Suppressor macrophage treated with lipopolysaccharide for 1 hour (primary cell): Measurements from ENCODE around the gene TNRC6B.

Source experiments
- DNase-seq, 3 donors: peaks; one replicate each; pipeline ENCODE4 v3.0.0-alpha.2; 2020 to 2022

The TNRC6B gene

DNA sequence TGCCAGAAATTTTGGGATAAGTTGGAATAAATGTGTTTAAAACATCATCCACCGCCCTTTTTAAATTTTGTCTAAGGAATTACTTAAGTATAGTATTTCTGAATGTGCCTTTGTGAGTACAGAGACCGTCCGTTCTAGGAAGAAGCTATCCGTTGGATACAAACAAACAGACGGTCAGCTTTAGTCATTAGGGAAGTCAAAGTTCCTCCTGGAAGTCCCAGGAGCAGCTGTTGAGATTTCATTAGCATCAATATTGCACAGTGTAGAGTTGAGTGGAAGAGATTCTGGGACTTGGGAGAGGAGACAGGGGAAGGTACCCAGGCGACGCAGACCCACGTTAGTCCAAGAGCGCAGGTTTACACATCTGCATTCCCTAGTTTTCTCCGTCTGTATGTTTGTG, 152.9 kb downstream of the TNRC6B start:
- peak; percentile 45 to 54 (median 50) for DNase-seq

DNA sequence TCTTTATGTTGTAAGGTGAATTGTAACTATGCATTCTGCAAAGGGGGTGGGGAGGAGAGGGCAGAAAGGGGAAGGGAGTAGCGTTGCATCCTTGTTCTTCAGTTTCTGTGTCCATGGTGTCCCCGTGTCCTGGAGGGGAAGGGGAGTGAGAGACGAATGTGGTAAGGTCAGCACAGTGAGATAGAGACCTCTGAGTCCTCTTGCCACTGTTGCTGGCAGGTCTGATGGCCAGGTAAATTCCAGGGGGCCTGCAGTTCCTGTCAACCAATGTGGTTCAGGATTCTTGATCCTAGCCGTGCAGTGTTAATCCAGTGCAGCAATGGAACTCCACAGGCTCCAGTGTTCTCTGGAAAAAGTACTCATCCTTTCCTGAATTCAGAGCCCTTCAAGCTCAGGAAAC, 154.0 kb downstream of the TNRC6B start:
- no peak for DNase-seq

DNA sequence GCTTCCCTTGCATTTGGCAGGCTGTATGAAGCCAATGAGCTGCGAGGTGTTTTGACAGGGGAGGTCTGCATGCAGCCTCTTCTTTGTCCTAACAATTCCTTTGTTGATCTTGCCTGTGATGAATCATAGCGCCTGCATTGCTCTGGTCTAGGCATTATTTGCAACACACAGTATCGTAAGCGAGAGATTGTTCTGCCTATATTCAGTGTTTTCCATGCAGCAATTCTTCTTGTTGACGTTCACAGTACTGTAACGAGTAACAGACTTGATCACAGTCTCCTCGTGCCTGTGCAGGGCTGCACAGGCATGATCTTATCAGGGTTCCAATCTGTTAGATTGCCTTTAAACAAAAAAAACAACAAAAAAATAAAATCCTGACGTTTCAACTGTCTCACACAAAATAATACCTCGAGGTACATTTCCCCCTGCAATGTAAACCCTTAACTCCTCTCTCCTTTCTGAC, 154.6 kb downstream of the TNRC6B start:
- no peak for DNase-seq

DNA sequence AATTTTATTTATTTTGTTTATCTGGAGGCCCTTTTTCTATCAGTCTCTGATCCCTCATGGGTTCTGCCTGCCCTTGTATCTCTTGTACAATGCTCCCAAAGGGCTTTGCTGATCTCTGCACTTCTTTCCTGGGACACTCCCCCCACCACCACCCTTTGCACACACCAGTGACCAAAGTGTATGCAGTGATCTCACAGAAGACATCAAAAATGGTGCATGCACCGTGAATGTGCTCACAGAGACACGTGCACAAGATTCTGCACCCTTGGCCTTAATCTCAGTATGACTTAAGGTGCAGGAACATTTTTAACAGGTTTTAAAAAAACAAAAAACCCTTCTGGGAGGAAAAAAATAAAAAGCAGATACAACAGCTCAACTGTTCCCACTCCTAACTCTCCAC, 156.3 kb downstream of the TNRC6B start:
- no peak for DNase-seq

DNA sequence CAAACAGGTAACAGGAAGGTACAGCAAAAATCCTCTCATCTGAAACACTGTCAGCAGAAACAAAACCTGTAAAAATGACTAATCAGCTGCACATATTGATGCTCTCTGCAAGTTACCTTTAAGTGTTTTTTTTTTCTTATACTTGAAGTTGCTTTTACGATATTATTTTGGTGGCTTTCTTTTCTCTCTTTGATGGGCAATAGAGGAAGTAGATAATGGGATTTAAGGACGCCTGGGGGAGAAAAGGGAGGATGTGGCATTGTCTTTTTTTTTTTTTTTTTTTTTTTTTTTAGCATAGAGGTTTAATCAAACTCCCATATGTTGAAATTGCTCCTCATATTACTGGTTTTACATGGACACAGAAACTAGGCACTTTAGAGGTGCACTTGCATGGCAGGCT, 157.2 kb downstream of the TNRC6B start:
- no peak for DNase-seq

DNA sequence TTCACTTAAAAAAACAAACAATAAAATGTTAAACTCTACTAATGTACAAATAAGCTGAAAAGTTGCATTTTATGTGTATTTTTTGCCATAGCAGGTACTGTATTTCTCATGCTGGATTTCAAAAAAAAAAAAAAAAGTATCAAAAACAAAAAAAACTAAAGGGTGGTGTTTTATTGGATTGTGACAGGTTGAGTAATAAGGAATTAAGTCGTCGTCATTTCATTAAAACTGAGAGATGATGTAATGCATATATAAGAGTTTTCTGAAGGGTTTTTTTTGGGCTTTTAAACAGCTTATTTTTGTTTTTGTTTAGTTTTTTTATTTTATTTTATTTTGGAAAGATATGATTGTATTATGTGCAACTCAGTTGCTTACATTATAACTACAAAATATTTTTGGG, 157.6 kb downstream of the TNRC6B start:
- DNase-seq, result no peak

DNA sequence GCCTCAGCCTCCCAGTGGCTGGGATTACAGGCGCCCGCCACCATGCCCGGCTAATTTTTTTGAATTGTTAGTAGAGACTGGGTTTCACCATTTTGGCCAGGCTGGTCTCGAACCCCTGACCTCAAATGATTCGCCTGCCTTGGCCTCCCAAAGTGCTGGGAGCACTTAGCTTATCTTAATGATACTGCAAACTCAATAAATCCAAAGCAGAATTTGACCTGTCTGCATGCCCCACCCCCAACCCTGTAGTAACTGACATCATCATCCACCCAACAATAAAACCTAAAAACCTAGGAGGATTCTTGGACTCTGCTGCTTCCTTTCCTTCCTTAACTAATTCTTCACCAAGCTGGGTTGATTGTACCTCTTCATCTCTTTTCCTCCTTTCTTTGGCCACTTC, 162.3 kb downstream of the TNRC6B start:
- DNase-seq, result no peak

DNA sequence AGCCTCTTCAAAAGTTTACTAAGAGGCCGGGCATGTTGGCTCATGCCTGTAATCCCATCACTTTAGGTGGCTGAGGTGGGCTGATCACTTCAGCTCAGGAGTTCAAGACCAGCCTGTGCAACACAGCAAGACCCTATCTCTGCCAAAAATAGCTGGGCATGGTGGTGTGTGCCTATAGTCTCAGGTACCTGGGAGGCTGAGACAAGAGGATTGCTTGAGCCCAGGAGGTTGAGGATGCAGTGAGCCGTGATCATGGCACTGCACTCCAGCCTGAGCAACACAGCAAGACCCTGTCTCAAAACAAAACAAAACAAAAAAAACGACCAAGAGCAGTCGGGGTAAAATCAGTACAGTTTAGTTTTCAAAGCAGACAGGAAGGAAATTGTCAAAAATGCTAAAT, 163.9 kb downstream of the TNRC6B start:
- DNase-seq, result no peak

DNA sequence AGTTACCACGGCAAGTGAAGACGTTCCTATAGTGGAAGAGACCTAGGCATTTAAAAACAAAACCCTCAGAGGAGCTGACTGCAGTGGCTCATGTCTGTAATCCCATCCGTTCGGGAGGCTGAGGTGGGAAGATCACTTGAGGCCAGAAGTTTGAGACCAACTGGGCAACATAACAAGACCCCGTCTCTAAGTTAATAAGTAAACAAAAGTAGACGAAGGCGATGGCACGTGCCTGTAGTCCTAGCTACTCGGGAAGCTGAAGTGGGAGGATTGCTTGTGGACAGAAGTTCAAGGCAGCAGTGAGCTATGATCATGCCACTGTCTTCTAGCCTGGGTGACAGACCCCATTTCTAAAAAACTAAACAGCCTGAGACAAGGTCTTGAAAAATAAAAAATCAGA, 164.8 kb downstream of the TNRC6B start:
- DNase-seq, result no peak

DNA sequence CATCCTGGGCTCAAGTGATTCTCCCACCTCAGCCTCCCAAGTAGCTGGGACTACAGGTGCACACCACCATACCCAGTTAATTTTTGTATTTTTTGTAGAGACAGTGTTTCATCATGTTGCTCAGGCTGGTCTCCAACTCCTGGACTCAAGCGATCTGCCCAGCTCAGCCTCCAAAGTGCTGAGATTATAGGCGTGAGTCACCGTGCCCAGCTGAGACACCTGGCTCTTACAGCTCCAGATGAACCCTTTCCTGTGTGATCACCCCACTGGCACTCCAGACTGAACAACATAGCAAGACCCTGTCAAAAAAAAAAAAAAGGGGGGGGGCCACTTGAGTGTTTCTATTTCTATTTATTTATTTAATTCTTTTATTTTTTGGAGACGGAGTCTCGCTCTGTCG, 167.5 kb downstream of the TNRC6B start:
- no peak for DNase-seq

DNA sequence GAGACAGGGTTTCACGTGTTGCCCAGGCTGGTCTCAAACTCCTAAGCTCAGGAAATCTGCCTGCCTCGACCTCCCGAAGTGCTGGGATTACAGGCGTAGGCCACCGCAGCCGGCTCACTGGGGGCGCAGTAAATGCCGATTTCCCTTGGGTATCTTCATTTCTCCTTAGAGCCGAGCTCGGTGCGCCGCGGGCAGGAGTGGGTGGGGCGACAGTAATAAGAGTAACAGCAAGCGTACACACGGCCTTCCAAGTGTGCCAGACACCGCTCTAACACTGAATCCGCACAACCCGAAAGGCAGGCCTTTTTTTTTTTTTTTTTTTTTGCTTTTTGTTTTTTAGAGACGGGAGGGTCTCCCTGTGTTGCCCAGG, 168.1 kb downstream of the TNRC6B start:
- DNase-seq, result peak; percentile 45 to 66 (median 50)

DNA sequence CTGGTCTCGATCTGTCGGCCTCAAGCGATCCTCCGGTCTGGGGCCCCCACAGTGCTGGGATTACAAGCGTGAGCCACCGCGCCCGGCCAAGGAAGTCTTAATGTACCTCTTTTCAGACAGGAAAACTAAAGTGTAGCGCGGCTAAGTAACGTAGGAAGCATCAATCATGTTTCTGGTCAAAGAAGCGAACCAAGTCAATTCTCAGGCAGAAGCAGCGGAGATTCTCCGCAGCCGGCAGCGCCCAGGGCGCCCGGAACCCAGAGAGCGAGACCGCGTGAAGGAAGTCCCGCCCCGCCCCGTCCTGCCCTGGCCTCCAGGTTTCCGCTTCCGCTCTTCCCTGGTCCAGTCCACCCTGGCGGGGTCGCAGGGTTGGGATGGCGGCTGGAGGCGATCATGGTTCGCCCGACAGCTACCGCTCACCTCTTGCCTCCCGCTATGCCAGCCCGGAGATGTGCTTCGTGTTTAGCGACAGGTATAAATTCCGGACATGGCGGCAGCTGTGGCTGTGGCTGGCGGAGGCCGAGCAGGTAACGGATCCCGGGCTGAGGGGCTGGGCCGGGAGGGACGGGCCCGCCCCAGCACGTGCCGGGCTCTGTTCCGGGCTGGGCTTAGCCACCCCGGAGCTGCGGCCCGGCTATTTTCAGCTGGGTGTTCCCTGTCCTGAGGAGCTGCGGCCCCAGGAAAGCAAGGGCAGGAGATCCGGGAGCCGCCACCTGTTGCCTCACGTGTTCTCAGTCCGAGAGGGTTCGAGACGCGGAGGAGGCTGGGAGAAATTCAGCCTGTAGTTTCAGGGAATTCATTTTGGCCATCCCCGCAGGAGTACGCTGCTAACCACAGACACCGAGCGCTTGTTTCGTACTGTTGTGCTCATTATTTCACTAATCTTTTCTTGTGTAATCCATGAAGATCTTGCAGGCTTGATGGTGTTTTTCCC, 168.7 kb downstream of the TNRC6B start, which contains the start of gene ADSL:
Gene ADSL (plus strand): TSS at position 316 of the 934 bp plus-strand sequence. CDS start 59 bp downstream, at position 375.
- peak; percentile 85 to 94 (median 91) for DNase-seq

DNA sequence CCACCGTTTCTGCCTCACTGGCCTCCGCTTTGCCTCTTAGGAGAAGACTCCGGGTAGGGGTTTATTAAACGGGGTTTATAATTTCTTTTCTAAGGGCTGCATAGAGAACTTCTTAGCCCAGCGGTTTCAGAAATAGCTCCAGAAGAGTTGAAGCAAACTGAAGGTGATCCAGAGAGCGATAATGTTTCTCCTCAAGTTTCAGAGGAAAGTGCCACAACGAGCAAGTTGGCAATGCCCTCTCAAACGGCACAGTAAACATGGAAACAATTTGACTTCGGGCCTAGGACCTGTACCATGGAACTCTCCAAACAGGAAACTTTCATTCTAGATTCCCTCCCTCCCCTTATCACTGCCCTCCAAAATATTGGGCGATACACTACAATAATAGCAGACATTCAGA, 169.6 kb downstream of the TNRC6B start:
- DNase-seq, result no peak

DNA sequence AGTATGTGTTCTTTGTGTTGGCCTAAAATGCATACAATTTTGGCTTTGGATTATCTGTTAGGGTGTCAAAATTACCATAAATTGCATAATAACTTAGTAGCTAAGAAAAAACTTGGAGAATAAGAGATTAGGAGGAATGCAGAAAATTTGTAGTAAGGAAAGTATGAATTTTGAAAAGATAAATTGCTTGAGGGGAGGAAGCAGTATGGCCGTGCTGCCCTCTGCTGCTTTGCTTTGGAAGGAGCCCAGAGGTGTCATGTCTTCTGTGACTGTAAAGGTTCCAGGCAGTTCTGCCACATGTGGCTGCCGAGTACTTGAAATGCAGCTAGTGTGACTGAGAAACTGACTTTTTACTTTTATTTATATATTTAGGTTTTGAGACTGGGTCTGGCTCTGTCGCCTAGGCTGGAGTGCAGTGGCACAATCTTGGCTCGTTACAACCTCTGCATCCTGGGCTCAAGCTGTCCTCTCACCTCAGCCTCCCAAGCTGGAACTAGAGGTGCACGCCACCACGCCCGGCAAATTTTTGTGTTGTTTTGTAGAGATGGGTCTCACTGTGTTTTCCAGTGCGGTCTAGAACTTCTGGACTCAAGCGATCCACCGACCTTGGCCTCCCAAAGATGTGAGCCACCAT, 170.4 kb downstream of the TNRC6B start:
- DNase-seq, result peak; percentile 63 to 73 (median 64)

DNA sequence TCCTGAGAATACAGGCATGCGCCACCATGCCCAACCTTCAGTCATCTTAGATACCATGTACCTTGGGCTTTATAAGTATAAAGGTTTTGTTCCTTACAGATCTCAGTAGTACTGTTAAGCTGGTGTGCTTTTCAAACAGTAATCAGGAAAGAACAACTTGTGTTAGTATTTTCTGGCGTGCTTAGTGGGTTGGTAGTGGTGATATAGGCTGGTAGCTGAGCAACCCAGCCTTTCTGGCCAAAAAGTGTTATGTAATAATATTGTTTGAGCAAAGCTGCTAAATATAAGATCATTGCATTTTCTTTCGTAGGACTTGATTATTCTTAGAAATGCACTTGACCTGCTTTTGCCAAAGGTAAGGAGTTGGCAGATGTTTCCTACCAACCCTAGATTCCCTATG, 175.0 kb downstream of the TNRC6B start:
- no peak for DNase-seq

DNA sequence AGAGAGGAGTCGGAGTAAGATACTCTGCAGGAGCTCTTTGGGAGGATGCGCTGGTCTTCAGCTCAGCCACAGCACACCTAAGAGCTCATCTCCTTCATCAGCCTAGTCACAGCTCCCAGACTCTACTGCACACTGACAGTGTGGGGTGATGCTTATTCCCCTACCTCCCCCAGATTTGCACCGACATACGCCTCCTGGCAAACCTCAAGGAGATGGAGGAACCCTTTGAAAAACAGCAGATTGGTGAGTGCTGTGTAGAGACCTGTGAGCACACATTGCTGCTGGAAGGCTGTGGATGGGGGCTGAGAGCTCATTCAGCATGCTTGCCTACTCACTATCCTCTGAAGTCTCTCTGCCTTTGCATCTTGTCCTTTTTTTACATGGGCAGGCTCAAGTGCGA, 183.4 kb downstream of the TNRC6B start:
- no peak for DNase-seq

DNA sequence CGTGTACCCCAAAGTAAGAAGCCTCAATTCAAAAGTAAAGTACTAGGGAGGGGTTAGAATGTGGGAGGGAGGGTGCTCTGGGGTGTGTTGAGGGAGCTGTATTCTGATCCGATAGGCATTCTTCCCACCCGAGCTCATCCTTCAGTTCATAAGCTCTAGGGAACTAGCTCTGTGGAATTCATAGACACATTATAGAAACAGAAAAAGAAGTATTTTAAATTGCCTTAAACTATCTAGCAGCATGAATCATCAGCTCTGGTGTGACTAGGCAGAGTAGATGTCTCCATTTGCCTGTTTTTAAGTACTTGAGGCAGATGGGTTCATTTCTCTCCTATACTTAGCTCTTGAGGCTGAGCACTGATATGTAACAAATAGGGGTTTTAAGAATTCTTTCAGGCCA, 185.3 kb downstream of the TNRC6B start:
- DNase-seq, result no peak

DNA sequence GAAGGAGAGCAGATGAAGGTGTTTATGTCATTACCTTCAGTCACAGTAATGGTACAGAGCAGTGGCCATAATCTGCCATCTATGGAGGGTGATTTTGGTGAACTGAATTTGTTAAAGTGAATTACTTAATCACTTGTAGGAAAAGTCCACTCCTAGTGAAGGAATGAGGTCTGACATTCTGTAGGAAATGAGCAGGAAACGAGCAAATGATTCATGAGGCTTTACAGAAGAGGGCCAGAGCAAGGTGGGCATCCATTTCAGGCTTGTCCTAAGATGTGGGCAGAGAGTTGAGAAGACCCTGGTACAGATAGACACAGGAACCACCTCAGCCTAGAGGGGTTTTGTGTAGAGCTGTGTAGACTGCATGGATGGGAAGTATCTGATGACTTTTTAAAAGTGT, 186.7 kb downstream of the TNRC6B start:
- DNase-seq, result no peak

DNA sequence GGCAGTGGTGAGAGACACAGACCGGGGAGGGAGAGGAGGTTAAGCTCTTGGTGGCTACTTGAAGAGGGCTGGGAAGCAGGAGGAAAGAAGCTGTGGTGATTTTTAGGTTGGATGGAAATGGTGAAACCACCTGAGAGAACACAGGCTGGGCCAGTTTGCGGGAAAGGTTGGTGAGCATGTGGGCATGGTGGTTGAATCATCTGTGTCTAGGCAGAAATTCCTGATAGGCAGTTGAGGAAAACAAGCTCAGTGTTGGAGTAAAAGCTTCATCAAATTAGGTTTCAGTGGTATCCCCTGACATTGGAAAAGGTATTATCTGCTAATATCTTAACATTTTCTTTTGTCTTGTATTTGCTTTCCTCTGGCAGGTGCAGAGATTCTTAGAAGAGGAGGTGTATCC, 188.3 kb downstream of the TNRC6B start:
- DNase-seq, result no peak

DNA sequence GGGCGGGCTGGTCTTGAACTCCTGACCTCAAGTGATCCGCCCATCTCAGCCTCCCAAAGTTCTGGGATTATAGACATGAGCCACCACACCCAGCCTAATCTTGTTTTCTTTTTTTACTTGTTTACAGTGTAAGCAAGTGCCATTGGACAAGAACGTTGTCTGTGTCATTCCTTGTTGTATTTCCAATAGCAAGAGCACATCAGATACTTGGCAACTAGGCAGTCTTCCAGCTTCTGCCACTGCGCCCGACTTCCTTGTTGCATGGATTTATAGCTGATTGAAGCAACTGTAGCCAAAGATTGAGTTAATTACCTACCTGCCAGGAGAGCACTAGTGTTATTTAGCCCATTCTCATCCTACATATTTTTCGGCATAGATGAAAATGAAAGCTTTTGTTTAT, 189.6 kb downstream of the TNRC6B start:
- no peak for DNase-seq

DNA sequence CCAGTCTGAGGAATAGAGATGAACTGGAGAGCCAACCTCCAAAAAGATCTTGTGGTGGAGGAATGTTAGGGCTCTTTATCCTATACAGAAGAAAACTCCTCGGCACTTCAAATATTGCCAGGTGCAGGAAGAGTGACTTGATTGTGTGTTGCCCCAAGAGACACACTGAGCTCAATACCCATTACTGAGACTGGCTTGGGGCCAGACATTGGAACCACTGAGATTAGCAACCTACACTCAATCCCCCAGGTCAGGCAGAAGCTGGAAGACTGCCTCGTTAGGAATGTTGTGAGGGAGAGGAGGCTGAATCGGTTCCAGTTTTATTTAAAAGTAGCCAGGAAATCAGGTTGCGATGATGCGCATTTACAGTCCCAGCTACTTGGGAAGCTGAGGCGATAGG, 190.3 kb downstream of the TNRC6B start:
- DNase-seq, result no peak

DNA sequence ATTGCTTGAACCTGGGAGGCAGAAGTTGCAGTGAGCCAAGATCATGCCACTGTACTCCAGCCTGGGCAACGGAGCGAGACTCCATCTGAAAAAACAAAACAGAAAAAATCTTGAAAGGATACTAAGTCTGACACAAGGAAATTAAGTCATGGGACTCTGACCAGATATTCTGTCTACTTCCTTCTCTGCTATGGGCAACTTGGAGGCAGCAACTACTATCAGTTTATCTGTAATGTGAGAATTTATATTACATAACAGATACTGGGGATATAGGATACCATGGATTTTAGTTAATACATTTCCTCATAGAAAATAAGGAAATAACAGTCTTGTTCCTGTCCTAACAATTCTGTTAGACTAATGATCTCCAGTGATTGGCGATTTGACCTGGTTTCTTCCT, 191.1 kb downstream of the TNRC6B start:
- peak; percentile 57 to 76 (median 75) for DNase-seq

DNA sequence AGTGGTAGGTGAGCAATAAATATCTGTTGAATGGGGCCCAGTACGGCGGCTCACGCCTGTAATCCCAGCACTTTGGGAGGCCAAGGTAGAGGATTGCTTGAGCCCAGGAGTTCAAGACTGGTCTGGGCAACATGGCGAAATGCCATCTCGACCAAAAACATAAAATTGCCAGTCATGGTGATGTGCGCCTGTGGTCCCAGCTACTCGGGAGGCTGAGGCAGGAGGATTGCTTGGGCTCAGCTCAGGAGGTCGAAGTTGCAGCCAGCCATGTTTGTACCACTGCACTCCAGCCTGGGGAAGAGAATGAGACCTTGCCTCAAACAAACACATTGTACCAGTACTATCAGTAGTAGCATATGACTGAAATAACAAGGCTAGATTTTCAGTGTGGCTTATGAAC, 196.8 kb downstream of the TNRC6B start:
- no peak for DNase-seq

DNA sequence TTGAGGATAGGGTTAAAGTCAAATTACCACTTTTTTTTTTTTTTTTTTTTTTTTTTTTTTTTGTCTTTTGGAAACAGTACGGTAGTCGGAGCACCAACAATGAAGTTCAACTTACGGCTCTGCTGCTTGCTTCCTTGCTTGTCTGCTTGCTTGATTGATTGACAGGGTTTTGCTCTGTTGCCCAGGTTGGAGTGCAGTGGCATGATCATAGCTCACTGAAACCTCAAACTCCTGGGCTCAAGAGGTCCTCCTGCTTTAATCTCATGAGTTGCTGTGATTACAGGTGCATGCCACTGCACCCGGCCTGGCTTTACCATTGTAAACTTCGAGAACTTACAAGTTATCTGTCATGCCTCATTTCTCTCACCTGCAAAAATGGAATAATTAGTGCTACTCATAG, 198.4 kb downstream of the TNRC6B start:
- DNase-seq, result no peak
